WI38 (cell line): ENCODE measurements around the gene GSTK1.

Source experiments
- H3K4me3 ChIP-seq: 2 replicates; pipeline ENCODE4 v1.5.1; 2011; ENCODE audit warnings: low read depth, mild to moderate bottlenecking, control low read depth, low read length
- CTCF ChIP-seq: IDR thresholded peaks from 2 replicates; pipeline ENCODE4 v1.5.1; 2012; ENCODE audit warnings: low read depth, mild to moderate bottlenecking, control low read depth, low read length

The GSTK1 gene

GRCh38 chr7:143245123-143245522 lies 18.1 kb upstream of the GSTK1 start:
- no peak for TF ChIP-seq CTCF
- H3K4me3 ChIP-seq: no peak overlapping the region

GRCh38 chr7:143247372-143247771 lies 15.9 kb upstream of the GSTK1 start:
- no peak for TF ChIP-seq CTCF
- H3K4me3 ChIP-seq: no peak overlapping the region

GRCh38 chr7:143248761-143249354 lies 14.4 kb upstream of the GSTK1 start:
- TF ChIP-seq CTCF: no peak
- H3K4me3 ChIP-seq: no peak overlapping the region

DNA sequence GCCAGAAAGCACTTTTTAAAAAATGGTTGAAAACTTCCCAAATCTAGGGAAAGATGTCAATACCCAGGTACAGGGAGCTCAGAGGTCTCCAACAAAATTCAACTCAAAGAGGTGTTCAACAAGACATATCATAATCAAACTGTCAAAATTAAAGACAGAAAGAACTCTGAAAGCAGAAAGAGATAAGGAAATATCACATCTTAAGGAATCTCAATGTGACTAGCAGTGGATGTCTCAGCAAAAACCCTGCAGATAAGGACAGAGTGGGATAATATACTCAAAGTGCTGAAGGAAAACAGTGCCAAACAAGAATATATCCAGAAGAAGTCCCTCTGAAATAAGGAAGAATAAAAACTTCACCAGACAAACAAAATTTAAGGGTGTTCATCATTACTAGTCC lies 13.0 kb upstream of the GSTK1 start:
- no peak for TF ChIP-seq CTCF

GRCh38 chr7:143250822-143251221 lies 12.4 kb upstream of the GSTK1 start:
- H3K4me3 ChIP-seq: no peak overlapping the region
- no peak for TF ChIP-seq CTCF

More for the DNA sequence above, 13.0 kb upstream of the GSTK1 start:
- no peak overlapping the region for H3K4me3 ChIP-seq

DNA sequence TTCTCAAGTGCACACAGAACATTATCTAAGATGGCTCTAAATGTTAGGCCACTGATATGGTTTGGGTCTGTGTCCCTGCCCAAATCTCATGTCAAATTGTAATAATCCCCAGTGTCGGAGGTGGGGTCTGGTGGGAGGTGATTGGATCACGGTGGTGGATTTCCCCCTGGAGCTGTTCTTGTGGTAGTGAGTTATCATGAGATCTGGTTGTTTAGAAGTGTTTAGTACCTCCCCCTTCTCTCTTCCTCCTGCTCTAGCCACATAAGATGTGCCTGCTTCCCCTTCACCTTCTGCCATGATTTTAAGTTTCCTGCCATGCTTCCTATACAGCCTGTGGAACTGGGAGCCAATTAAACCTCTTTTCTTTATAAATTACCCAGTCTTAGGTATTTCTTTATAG lies 11.2 kb upstream of the GSTK1 start:
- TF ChIP-seq CTCF: no peak
- no peak overlapping the region for H3K4me3 ChIP-seq

DNA sequence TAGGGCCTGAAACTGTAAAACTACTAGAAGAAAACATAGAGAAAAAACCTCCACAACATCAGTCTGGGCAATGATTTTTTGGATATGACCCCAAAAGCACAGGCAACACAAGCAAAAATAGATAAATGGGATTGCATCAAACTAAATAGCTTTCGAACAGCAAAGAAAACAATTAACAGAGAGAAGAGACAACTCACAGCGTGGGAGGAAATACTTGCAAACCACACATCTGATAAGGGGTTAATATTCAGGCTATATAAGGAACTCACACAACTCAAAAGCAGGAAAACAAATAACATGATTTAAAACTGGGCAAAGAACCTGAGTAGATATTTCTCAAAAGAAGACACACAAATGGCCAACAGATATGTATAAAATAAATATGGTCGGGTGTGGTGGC lies 7.7 kb upstream of the GSTK1 start:
- TF ChIP-seq CTCF: no peak

More for the DNA sequence above, 7.7 kb upstream of the GSTK1 start:
- no peak overlapping the region for H3K4me3 ChIP-seq
